HEK293T (cell line): ENCODE data around the gene TRIM44.

ENCODE experiments used
- ELF4 ChIP-seq: fragments of 450-650 bp; IDR thresholded peaks from 2 replicates; pipeline ENCODE4 v1.6.1; 2017; ENCODE audit warnings: antibody characterized with exemption
- SP1 ChIP-seq: fragments of 450-650 bp; IDR thresholded peaks from 2 replicates; pipeline ENCODE4 v1.6.1; 2017
- TARDBP ChIP-seq: fragments of 450-650 bp; IDR thresholded peaks from 2 replicates; pipeline ENCODE4 v1.6.1; 2016
- ZNF384 ChIP-seq: fragments of 450-650 bp; IDR thresholded peaks from 2 replicates; pipeline ENCODE4 v1.6.1; 2016
- TF ChIP-seq, protein P1 (sequence below): fragments of 450-650 bp; IDR thresholded peaks from 2 replicates; pipeline ENCODE4 v1.6.1; 2016

DNA sequence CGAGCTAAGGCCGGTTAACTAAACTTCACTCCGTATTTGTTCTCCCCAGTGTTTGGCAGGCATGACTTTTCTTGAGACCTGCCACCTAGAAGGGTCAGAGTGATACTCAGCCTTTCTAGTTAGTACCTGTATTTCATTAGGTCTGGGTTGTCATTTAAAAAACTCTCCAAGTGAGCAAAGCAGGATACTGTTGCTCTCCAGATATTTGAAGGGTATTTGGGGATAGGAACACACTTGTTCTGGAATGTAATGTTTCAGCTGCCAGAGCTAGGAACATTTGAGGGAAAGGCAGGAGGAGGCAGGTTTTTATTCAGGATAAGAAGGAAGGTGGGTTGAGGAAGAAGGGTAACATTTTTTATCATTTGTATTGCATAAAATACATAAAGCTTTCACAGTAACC lies 140.1 kb downstream of the TRIM44 start:
- no peak for TF ChIP-seq ZNF384
- TF ChIP-seq ELF4, result no peak
- TF ChIP-seq, protein P1, sequence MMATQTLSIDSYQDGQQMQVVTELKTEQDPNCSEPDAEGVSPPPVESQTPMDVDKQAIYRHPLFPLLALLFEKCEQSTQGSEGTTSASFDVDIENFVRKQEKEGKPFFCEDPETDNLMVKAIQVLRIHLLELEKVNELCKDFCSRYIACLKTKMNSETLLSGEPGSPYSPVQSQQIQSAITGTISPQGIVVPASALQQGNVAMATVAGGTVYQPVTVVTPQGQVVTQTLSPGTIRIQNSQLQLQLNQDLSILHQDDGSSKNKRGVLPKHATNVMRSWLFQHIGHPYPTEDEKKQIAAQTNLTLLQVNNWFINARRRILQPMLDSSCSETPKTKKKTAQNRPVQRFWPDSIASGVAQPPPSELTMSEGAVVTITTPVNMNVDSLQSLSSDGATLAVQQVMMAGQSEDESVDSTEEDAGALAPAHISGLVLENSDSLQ, result no peak
- TF ChIP-seq TARDBP, result no peak
- TF ChIP-seq SP1, result no peak
